Chondrocyte (in vitro differentiated cells): ENCODE results near the gene GRAMD1C. TPM values are rescaled to one million over a fixed set of nuclear protein-coding genes. Genes with fewer than 3 reads are reported as not detected.

Experiments used
- DNase-seq: peaks from one replicate; pipeline ENCODE4 v3.0.0; 2021; ENCODE audit warnings: mixed read lengths, low spot score
- H3K27ac Mint-ChIP-seq: one replicate; pipeline ENCODE4 v1.8.0; 2021; ENCODE audit warnings: mild to moderate bottlenecking, moderate library complexity, mixed read lengths; ENCODE audit not compliant: unreplicated experiment
- H3K27me3 Mint-ChIP-seq: 2 replicates; pipeline ENCODE4 v1.8.0; 2021; ENCODE audit warnings: low read depth, mixed read lengths
- H3K36me3 Mint-ChIP-seq: 2 replicates; pipeline ENCODE4 v1.8.0; 2021; ENCODE audit warnings: low read depth, mixed read lengths
- H3K4me1 Mint-ChIP-seq: 2 replicates; pipeline ENCODE4 v1.8.0; 2021; ENCODE audit warnings: low read depth, mild to moderate bottlenecking, mixed read lengths
- H3K4me3 Mint-ChIP-seq: one replicate; pipeline ENCODE4 v1.8.0; 2021; ENCODE audit warnings: mild to moderate bottlenecking, moderate library complexity, mixed read lengths; ENCODE audit not compliant: unreplicated experiment
- H3K9me3 Mint-ChIP-seq: 2 replicates; pipeline ENCODE4 v1.8.0; 2021; ENCODE audit warnings: low read depth, mixed read lengths
- CTCF ChIP-seq: fragments of 200-600 bp; sonication (generic); IDR thresholded peaks from 2 replicates; pipeline ENCODE4 v1.5.0; 2021; ENCODE audit warnings: antibody characterized with exemption, mild to moderate bottlenecking, moderate library complexity
- total RNA-seq: library from RNA; stranded (reverse); gene quantifications from 3 replicates; pipeline ENCODE4 v1.2.1, GENCODE V29; 2021

The GRAMD1C gene
- total RNA-seq, 1 donor from 2014 or later: 1.6 TPM

GRCh38 chr3:113983544-113983943 lies 145.0 kb downstream of the GRAMD1C start:
- H3K9me3 Mint-ChIP-seq: peaks cover 10% of the 10 kb centered on the region
- H3K4me3 Mint-ChIP-seq: no peak overlapping the region
- H3K4me1 Mint-ChIP-seq: no peaks in the 10 kb centered on the region
- no peak for TF ChIP-seq CTCF
- DNase-seq: no peak
- no peaks in the 10 kb centered on the region for H3K27me3 Mint-ChIP-seq
- no peak overlapping the region for H3K27ac Mint-ChIP-seq
- H3K36me3 Mint-ChIP-seq: peaks cover 19% of the 10 kb centered on the region

- no peak overlapping the region for H3K27ac Mint-ChIP-seq
- peaks cover 10% of the 10 kb centered on the region for H3K9me3 Mint-ChIP-seq
- H3K4me1 Mint-ChIP-seq: no peaks in the 10 kb centered on the region
- TF ChIP-seq CTCF: no peak
- H3K27me3 Mint-ChIP-seq: no peaks in the 10 kb centered on the region
- peaks cover 15% of the 10 kb centered on the region for H3K36me3 Mint-ChIP-seq
- no peak overlapping the region for H3K4me3 Mint-ChIP-seq
- DNase-seq: no peak
These were observed 147.0 kb downstream of the GRAMD1C start for GRCh38 chr3:113985541-113985940.

Other genes with a start within 250 kb of the GRAMD1C start
- gene USF3, start 142.1 kb upstream of the GRAMD1C start, total RNA-seq: 8.6 to 12.5 TPM (median 9.0 TPM) in 3 replicates
- 71.8 to 74.7 TPM (median 72.8 TPM) in 3 replicates for gene NAA50, start 92.5 kb upstream of the GRAMD1C start, total RNA-seq
- 63.1 to 85.7 TPM (median 65.4 TPM) in 3 replicates for gene ATP6V1A, start 91.8 kb upstream of the GRAMD1C start, total RNA-seq
- 0.31 to 0.95 TPM (median 0.37 TPM) in 3 replicates for gene ZDHHC23, start 109.2 kb downstream of the GRAMD1C start, total RNA-seq
- 2.9 to 3.4 TPM (median 3.2 TPM) in 3 replicates for gene CCDC191, start 217.7 kb downstream of the GRAMD1C start, total RNA-seq
- 10.2 to 16.3 TPM (median 12.5 TPM) in 3 replicates for gene QTRT2, start 217.9 kb downstream of the GRAMD1C start, total RNA-seq